Head of caudate nucleus (tissue), 42 donors: ENCODE data around the gene DLG5.
"Not testable (repeated sequence)": the region's sequence is repeated elsewhere in the genome, so short reads cannot be mapped to it uniquely, and the experiment has no call there.

ENCODE experiments used
- DNase-seq, 42 donors: peaks; one replicate each; pipeline versions ENCODE4 v3.0.0 to v3.0.0-alpha.2; 2020 to 2021; ENCODE audit warnings: mixed read lengths in 7 of 42
- intact Hi-C: fragments of 100-400 bp; cut with DNase I; formaldehyde crosslinking; loops from one replicate; pipeline ENCODE4 v1.15.0; 2022

Gene DLG5

DNA sequence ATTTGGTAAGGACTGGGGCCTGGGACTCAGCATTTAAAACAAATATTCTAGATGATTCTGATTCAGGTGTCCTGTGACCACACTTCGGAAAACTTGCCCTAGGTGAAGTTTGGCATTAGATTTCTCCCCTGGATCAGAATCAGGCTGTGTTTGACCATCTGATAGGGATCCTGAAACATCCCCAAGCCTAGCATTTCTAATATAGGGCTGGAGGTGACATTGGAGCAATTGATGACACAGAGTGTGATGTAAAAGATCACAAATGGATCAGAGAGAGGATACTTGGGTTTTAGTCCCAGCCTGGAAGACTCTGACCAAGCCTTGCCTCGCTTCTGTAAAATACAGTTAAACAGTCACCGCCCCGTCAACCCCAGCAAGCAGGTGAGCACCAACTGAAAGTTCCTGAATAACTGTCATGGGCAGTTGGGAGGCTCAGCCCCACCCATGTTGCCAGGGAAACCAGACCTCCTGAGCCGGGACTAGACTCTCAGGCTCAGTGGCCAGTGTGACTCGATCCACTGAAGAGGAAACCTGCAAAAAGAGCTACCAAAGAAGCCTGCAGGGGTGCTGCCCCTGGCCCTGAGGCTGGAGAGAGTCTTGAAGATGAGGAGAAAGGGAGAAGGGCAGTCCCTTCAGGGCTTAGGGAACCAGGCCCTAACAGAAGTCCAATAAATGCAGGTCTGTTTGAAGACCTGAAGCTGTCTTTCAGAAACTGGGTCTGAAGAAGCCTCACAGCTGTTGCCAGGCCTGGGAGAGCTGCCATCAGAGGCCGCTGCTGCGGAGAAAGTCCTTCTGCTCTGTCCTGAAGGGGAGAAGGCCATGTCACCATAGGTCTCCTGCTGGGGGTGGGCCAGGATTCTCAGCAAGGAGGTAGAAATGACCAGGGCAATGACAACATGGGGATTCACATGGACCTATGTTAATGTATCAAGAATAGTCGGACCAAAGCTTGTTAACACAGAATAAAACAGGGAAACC, 162.8 kb downstream of the DLG5 start:
- DNase-seq: peak in 2 of 42 donors; percentile 21 to 34
- intact Hi-C loops: no loop called here

DNA sequence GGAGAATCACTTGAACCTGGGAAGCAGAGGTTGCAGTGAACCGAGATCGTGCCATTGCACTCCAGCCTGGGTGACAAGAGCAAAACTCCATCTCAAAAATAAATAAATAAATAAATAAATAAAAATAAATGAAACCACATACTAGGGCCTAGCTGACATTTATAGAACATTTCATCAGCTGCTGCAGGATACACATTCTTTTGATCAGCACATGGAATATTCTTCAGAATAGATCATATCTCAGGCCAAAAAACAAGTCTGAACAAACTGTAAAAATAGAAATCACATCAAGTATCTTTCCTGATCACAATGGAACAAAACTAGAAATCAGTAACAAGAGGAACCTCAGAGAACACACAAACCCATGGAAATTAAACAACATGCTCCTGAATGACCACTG, 168.1 kb downstream of the DLG5 start:
- DNase-seq, intact Hi-C loops: not testable (repeated sequence)

- intact Hi-C loops: no loop called here
- peak in 35 of 42 donors; percentile 10 to 66 (median 32) for DNase-seq
These were observed 170.0 kb downstream of the DLG5 start for GRCh38 chr10:77756319-77757232.

DNA sequence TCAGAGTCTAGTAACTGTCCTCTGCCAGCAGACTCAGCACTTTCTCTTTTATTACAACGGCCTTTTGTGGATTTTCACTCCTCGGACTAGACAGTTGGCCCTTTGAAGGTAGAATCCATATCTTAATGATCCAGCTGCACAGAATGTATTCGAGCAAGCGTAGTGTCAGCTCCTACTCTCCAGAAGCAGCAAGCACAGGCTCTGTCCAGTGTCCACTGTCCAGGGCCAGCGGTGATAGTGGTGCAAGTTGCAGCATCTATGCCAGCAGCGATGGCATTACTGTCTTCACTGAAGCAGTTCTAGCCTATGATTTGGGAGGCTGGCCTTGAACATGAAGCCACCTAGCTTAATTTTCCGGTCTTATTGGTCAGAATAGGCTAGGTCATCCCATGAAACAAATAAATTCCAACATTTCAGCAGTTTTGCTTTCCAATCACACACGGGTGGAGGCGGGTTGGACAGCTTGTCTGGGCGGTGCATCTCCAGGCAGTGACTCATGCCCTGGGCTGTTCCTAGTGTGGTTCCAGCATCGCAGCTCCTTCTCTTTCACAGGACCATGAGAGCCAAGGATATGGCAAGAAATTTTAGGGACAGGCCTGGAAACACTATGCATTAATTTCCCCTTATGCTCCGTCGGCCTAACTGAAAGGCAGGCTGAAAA, 180.4 kb downstream of the DLG5 start:
- intact Hi-C loops: no loop called here
- peak in 1 of 42 donors; percentile 1 for DNase-seq

DNA sequence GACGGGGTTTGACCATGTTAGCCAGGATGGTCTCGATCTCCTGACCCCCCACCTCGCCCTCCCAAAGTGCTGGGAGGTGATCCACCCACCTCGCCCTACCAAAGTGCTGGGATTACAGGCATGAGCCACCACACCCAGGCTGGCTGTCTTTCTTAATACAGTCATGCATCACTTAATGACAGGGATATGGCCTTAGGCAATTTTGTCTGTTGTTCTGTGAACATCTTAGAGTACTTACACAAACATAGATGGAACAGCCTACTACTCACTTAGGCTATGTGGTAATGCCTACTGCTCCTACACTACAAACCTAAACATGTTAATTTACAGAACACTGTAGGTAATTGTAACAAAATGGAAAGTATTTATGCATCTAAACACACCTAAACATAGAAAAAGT, 182.3 kb downstream of the DLG5 start:
- DNase-seq: no peak
- intact Hi-C loops: no loop called here

GRCh38 chr10:77742172-77742571, 184.4 kb downstream of the DLG5 start:
- intact Hi-C loops: no loop called here
- DNase-seq: no peak

DNA sequence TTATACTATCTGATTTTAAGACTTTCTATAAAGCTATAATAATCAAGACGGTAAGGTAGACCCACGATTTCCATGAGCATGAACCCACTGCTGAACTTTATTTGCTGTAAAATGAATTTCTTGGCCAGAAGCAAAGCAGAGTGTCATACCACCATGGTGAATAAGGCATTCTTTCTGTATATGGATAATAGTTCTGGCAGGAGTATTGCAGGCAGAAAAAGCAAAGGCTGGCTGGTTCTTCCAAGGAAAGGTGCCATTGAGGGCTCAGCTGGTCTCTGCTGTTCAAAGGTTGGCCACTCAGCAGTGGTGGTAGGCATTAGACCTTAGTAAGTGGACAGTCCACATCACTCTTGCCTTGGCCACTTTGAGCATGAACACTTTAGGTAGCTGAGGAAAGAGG, 184.8 kb downstream of the DLG5 start:
- intact Hi-C loops: no loop called here
- DNase-seq: no peak
